HepG2 (cell line): Measurements from ENCODE around the gene U2SURP. TPM values are rescaled to one million over a fixed set of nuclear protein-coding genes. Genes with fewer than 3 reads are reported as not detected.
A peak's percentile ranks its signal among the peaks of the same experiment; 100 is the strongest.

Experiments used
- ASH2L ChIP-seq: fragments of 300-600, 200-600 bp; sonication (generic); IDR thresholded peaks from 2 replicates; pipeline ENCODE4 v1.7.0; 2017; ENCODE audit warnings: low read depth, mild to moderate bottlenecking, moderate library complexity, mixed read lengths, low read length; ENCODE audit not compliant: insufficient read length
- CREBL2 ChIP-seq: sonication (generic); formaldehyde crosslinking; IDR thresholded peaks from 2 replicates; pipeline ENCODE4 v1.8.1; 2023; ENCODE audit warnings: missing genetic modification reagents, mild to moderate bottlenecking, borderline replicate concordance
- DNMT3B ChIP-seq: conservative IDR thresholded peaks from 2 replicates; pipeline ENCODE4 v1.6.1; 2016; ENCODE audit warnings: missing biosample characterization, control low read depth
- GPN1 ChIP-seq: sonication (generic); formaldehyde crosslinking; IDR thresholded peaks from 2 replicates; pipeline ENCODE4 v1.5.1; 2020; ENCODE audit warnings: missing genetic modification reagents, borderline replicate concordance
- KIAA2018 ChIP-seq: sonication (generic); formaldehyde crosslinking; IDR thresholded peaks from 2 replicates; pipeline ENCODE4 v1.5.0; 2020; ENCODE audit warnings: mild to moderate bottlenecking, missing genetic modification reagents, borderline replicate concordance
- NCOA2 ChIP-seq: sonication (generic); formaldehyde crosslinking; IDR thresholded peaks from 2 replicates; pipeline ENCODE4 v1.8.0; 2022; ENCODE audit warnings: inconsistent platforms
- NPAS2 ChIP-seq: sonication (generic); formaldehyde crosslinking; IDR thresholded peaks from 2 replicates; pipeline ENCODE4 v1.8.0; 2022; ENCODE audit warnings: mild to moderate bottlenecking, missing genetic modification reagents, borderline replicate concordance
- POLR2AphosphoS2 ChIP-seq: IDR thresholded peaks from 2 replicates; pipeline ENCODE4 v1.6.1; 2011; ENCODE audit warnings: low read depth, low read length, improper control_type of control experiment
- SRY ChIP-seq: sonication (generic); formaldehyde crosslinking; IDR thresholded peaks from 2 replicates; pipeline ENCODE4 v1.8.0; 2022; ENCODE audit warnings: mild to moderate bottlenecking, missing genetic modification reagents
- TEAD3 ChIP-seq: optimal IDR thresholded peaks from 2 replicates; pipeline ENCODE3; 2016; ENCODE audit warnings: borderline replicate concordance
- THAP7 ChIP-seq: sonication (generic); formaldehyde crosslinking; IDR thresholded peaks from 2 replicates; pipeline ENCODE4 v1.8.1; 2023; ENCODE audit warnings: mild to moderate bottlenecking, missing genetic modification reagents
- TOE1 ChIP-seq: sonication (generic); formaldehyde crosslinking; IDR thresholded peaks from 2 replicates; pipeline ENCODE4 v1.4.0; 2020; ENCODE audit warnings: mild to moderate bottlenecking, missing genetic modification reagents
- TP53 ChIP-seq: sonication (generic); formaldehyde crosslinking; conservative IDR thresholded peaks from 2 replicates; pipeline ENCODE4 v1.4.0; 2020; ENCODE audit warnings: missing genetic modification reagents
- ZBTB37 ChIP-seq: sonication (generic); formaldehyde crosslinking; IDR thresholded peaks from 2 replicates; pipeline ENCODE4 v1.4.0; 2020; ENCODE audit warnings: mild to moderate bottlenecking, missing genetic modification reagents
- ZBTB42 ChIP-seq: sonication (generic); formaldehyde crosslinking; IDR thresholded peaks from 2 replicates; pipeline ENCODE4 v1.5.0; 2020; ENCODE audit warnings: mild to moderate bottlenecking, missing genetic modification reagents
- ZKSCAN1 ChIP-seq: fragments of 150-350 bp; IDR thresholded peaks from 2 replicates; pipeline ENCODE4 v1.6.1; 2014; ENCODE audit warnings: low read length
- ZNF17 ChIP-seq: sonication (generic); formaldehyde crosslinking; IDR thresholded peaks from 2 replicates; pipeline ENCODE4 v1.5.0; 2020; ENCODE audit warnings: mild to moderate bottlenecking, missing genetic modification reagents
- ZNF24 ChIP-seq: fragments of 450-650 bp; IDR thresholded peaks from 2 replicates; pipeline ENCODE4 v1.6.1; 2017; ENCODE audit warnings: antibody characterized with exemption, mild to moderate bottlenecking
- ZNF354B ChIP-seq: sonication (generic); formaldehyde crosslinking; IDR thresholded peaks from 2 replicates; pipeline ENCODE4 v1.8.0; 2022; ENCODE audit warnings: mild to moderate bottlenecking, missing genetic modification reagents
- ZNF530 ChIP-seq: sonication (generic); formaldehyde crosslinking; IDR thresholded peaks from 2 replicates; pipeline ENCODE4 v1.5.0; 2020; ENCODE audit warnings: low read depth, mild to moderate bottlenecking, missing genetic modification reagents
- polyA plus RNA-seq, 8 experiments: library from polyadenylated mRNA; depleted of rRNA in 3 of 8; stranded (reverse) in 7 of 8; unstranded in 1 of 8; fragments of >200 nt; fragmentation: Illumina TruSeq in 4 of 8; extraction: Trizol in 4 of 8; gene quantifications; 2 replicates each; pipeline versions ENCODE4 v1.2.1 to v1.2.3, GENCODE V29; 2011 to 2016; ENCODE audit warnings: low read depth in 4 of 8, missing spikeins in 1 of 8, mixed read lengths in 1 of 8; ENCODE audit not compliant: insufficient read depth in 1 of 8
- total RNA-seq, 5 experiments: library from RNA; depleted of rRNA; stranded (reverse); fragments of >200 nt; fragmentation: Illumina TruSeq; extraction: Trizol; gene quantifications; 2 replicates each; pipeline ENCODE4 v1.2.3, GENCODE V29; 2016; ENCODE audit warnings: low read depth in 1 of 5

U2SURP gene
- total and polyA plus RNA-seq, 2 of the 13 experiments (the other 11 are each of a cell fraction or from before 2014, with no cell fraction given): 55.9 to 173 TPM

- TF ChIP-seq ASH2L: peak; percentile 96
- no peak for TF ChIP-seq ZNF17 (CRISPR knock-in tag)
- TF ChIP-seq ZBTB42 (CRISPR knock-in tag): no peak; the same call in 1 of the 2 replicates
- peak; percentile 67 for TF ChIP-seq NCOA2 (CRISPR knock-in tag)
- TF ChIP-seq CREBL2 (CRISPR knock-in tag): no peak
- TF ChIP-seq NPAS2 (CRISPR knock-in tag): no peak
- no peak; the same call in 1 of the 2 replicates for TF ChIP-seq DNMT3B
- TF ChIP-seq THAP7 (CRISPR knock-in tag): no peak
- TF ChIP-seq TP53: peak; percentile 93
- TF ChIP-seq TEAD3 (CRISPR knock-in tag): peak; percentile 76
- no peak for TF ChIP-seq ZNF530 (CRISPR knock-in tag)
- peak; percentile 39; the same call in 1 of the 2 replicates for TF ChIP-seq ZBTB37 (CRISPR knock-in tag)
- TF ChIP-seq SRY (CRISPR knock-in tag): no peak; the same call in 1 of the 2 replicates
- TF ChIP-seq POLR2AphosphoS2: peak; percentile 99
- 0 out of 2 replicates have a peak, but pooled peaks have one; percentile 20 for TF ChIP-seq ZNF24
- no peak for TF ChIP-seq KIAA2018
- no peak for TF ChIP-seq GPN1
- peak; percentile 79 for TF ChIP-seq TOE1 (CRISPR knock-in tag)
- no peak for TF ChIP-seq ZNF354B (CRISPR knock-in tag)
- TF ChIP-seq ZKSCAN1: peak; percentile 51; the same call in 1 of the 2 replicates
These were observed at the start of gene U2SURP (continued) for GRCh38 chr3:143001369-143002082.
